ENCODE results near the gene XPR1. TPM values are rescaled to one million over a fixed set of nuclear protein-coding genes. Genes with fewer than 3 reads are reported as not detected.

XPR1 gene
- total and polyA plus RNA-seq, 2 donors (not counting 1 experiment from before 2014, with no cell fraction given), result 2.8 to 22.3 TPM

DNA sequence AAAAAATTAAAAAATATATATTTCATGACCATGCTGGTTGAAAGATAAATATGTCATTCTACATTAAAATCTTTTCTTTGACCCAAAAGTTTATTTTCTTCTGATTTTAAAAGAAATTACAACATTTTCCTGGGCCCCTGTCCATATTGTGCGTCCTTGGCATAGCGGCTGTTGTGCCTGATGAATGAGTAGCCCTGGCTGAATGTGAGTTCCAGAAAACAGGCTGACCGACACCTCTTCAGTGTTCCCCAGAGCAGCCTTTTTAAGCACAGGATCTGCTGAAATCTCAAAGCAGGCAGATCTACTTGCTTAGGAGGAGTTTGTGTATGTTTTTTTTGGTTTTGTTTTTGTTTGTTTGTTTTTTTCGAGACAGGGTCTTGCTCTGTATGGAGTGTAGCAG is 300.6 kb downstream of the XPR1 start:
- Histone ChIP-seq H3K36me3 (replicated peaks in 1 of 2; ENCODE audit: control extremely low read depth in 1 of 2, control insufficient read depth in 1 of 2, extremely low read depth in 1 of 2, insufficient read depth in 2 of 2, low read length in 1 of 2) (no peaks in the 10 kb centered on the region), H3K79me2 (ENCODE audit: control insufficient read depth, insufficient read depth, low read length) (no peaks in the 10 kb centered on the region), H3K9me3 (ENCODE audit: control extremely low read depth in 1 of 3, control insufficient read depth in 2 of 3, insufficient read depth in 1 of 3, low read length in 2 of 3) (no peaks in the 10 kb centered on the region), H3K4me2 (replicated peaks; ENCODE audit: low read depth, low read length, poor library complexity, severe bottlenecking) (no peak overlapping the region), H4K20me1 (ENCODE audit: control insufficient read depth, insufficient read depth, low read length, poor library complexity, severe bottlenecking) (no peaks in the 10 kb centered on the region), H2AFZ (ENCODE audit: insufficient read depth, low read depth, low read length, poor library complexity, severe bottlenecking) (no peak overlapping the region), H3K4me1 (ENCODE audit: control insufficient read depth in 2 of 2, insufficient read depth in 2 of 2, low read length in 2 of 2) (peaks cover 18 to 21% of the 10 kb centered on the region in 2 donors), H3K4me3 (ENCODE audit: control extremely low read depth in 1 of 5, extremely low read depth in 1 of 5, insufficient read depth in 1 of 5, low read depth in 2 of 5, low read length in 4 of 5) (no peak overlapping the region), H3K9ac (ENCODE audit: low read length) (no peak overlapping the region), H3K27ac (ENCODE audit: low read length in 2 of 2) (no peak overlapping the region), H3K27me3 (replicated peaks in 1 of 4; ENCODE audit: control extremely low read depth in 1 of 4, control insufficient read depth in 3 of 4, insufficient read depth in 4 of 4, low read length in 3 of 4) (no peaks in the 10 kb centered on the region)
- peaks cover 17% of the 10 kb centered on the region for H3K4me1 Mint-ChIP-seq
- no peak overlapping the region for H3K4me3 Mint-ChIP-seq
- intact Hi-C loops (cut with micrococcal nuclease), result no loop called here
- POLR2A ChIA-PET, result no interaction called here
- H3K27ac Mint-ChIP-seq, result no peak overlapping the region
- H3K27me3 Mint-ChIP-seq, result peaks cover 6% of the 10 kb centered on the region
- WGBS (ENCODE audit: insufficient coverage), result 100% methylated on average over 3 of the region's 4 CpGs
- ATAC-seq (ENCODE audit: low read depth) (no peak), DNase-seq (no peak)
- no peak for TF ChIP-seq CTCF (IDR thresholded peaks at IDR 0.05)
- no peak for TF ChIP-seq EZH2 (IDR thresholded peaks at IDR 0.05; ENCODE audit: borderline replicate concordance, insufficient read depth, low read depth, low read length, poor library complexity, severe bottlenecking)
- CTCF ChIA-PET, result no interaction called here
- no peaks in the 10 kb centered on the region for H3K9me3 Mint-ChIP-seq (ENCODE audit: insufficient read depth)

DNA sequence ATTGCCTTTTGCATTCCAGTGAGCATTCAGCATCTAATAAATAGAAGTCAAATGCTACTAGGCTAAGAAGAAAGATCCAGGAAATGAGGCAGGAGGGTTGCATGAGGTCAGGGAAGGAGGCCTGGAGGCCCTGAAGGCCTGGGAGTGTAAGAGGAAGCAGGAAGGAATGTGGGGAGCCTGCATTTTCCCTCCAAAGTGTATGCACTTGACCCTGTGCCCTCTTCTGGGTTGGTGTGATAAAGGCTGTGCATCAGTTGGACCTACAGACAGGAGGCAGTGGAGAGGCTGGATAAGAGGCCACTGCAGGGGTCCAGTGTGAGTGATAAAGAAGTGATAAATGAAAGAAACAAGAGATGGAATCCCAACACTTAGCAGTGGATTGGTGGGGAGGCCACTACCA is 301.3 kb downstream of the XPR1 start:
- H3K9me3 ChIP-seq (ENCODE audit: control extremely low read depth in 1 of 3, control insufficient read depth in 2 of 3, insufficient read depth in 1 of 3, low read length in 2 of 3), result no peaks in the 10 kb centered on the region
- H2AFZ ChIP-seq (ENCODE audit: insufficient read depth, low read depth, low read length, poor library complexity, severe bottlenecking), result no peak overlapping the region
- CTCF ChIA-PET, result no interaction called here

More for the DNA sequence above, 301.3 kb downstream of the XPR1 start:
- no peak overlapping the region for H3K4me3 Mint-ChIP-seq
- no peak overlapping the region for H3K27ac Mint-ChIP-seq
- Histone ChIP-seq H3K27ac (ENCODE audit: low read length in 2 of 2) (no peak overlapping the region), H4K20me1 (ENCODE audit: control insufficient read depth, insufficient read depth, low read length, poor library complexity, severe bottlenecking) (no peaks in the 10 kb centered on the region), H3K27me3 (replicated peaks in 1 of 4; ENCODE audit: control extremely low read depth in 1 of 4, control insufficient read depth in 3 of 4, insufficient read depth in 4 of 4, low read length in 3 of 4) (no peaks in the 10 kb centered on the region), H3K4me1 (ENCODE audit: control insufficient read depth in 2 of 2, insufficient read depth in 2 of 2, low read length in 2 of 2) (peaks cover 18 to 21% of the 10 kb centered on the region in 2 donors), H3K4me2 (replicated peaks; ENCODE audit: low read depth, low read length, poor library complexity, severe bottlenecking) (no peak overlapping the region), H3K4me3 (ENCODE audit: control extremely low read depth in 1 of 5, extremely low read depth in 1 of 5, insufficient read depth in 1 of 5, low read depth in 2 of 5, low read length in 4 of 5) (no peak overlapping the region), H3K36me3 (replicated peaks in 1 of 2; ENCODE audit: control extremely low read depth in 1 of 2, control insufficient read depth in 1 of 2, extremely low read depth in 1 of 2, insufficient read depth in 2 of 2, low read length in 1 of 2) (no peaks in the 10 kb centered on the region), H3K79me2 (ENCODE audit: control insufficient read depth, insufficient read depth, low read length) (no peaks in the 10 kb centered on the region), H3K9ac (ENCODE audit: low read length) (no peak overlapping the region)
- peaks cover 5% of the 10 kb centered on the region for H3K27me3 Mint-ChIP-seq
- intact Hi-C loops (cut with micrococcal nuclease), result no loop called here
- ATAC-seq (ENCODE audit: low read depth), result no peak
- TF ChIP-seq CTCF (IDR thresholded peaks at IDR 0.05) (no peak), EZH2 (IDR thresholded peaks at IDR 0.05; ENCODE audit: borderline replicate concordance, insufficient read depth, low read depth, low read length, poor library complexity, severe bottlenecking) (no peak)
- peaks cover 19% of the 10 kb centered on the region for H3K4me1 Mint-ChIP-seq
- DNase-seq, result no peak
- no peaks in the 10 kb centered on the region for H3K9me3 Mint-ChIP-seq (ENCODE audit: insufficient read depth)
- POLR2A ChIA-PET, result no interaction called here

Measured in B cell (primary cell).